Effector memory CD8-positive, alpha-beta T cell (primary cell): ENCODE data around the gene GLDN.

Experiments
- ATAC-seq: fragments of 150-1000 bp; cut with Tn5 transposase; replicated peaks from 2 replicates; pipeline ENCODE4 v1.10.0; 2021; ENCODE audit warnings: mild to moderate bottlenecking, moderate library complexity
- DNase-seq, 3 experiments: peaks; one replicate each; pipeline ENCODE4 v3.0.0; 2021
- H3K27ac Mint-ChIP-seq, 2 donors: one replicate each; pipeline ENCODE4 v1.8.0; 2022; ENCODE audit warnings: mild to moderate bottlenecking in 2 of 2, mixed read lengths in 2 of 2, moderate library complexity in 2 of 2
- H3K27me3 Mint-ChIP-seq, 2 donors: one replicate each; pipeline ENCODE4 v1.8.0; 2022; ENCODE audit warnings: mixed read lengths in 2 of 2
- H3K36me3 Mint-ChIP-seq: one replicate; pipeline ENCODE4 v1.8.0; 2022; ENCODE audit warnings: mild to moderate bottlenecking, moderate library complexity, mixed read lengths; ENCODE audit not compliant: insufficient read depth
- H3K4me1 Mint-ChIP-seq, 2 donors: one replicate each; pipeline ENCODE4 v1.8.0; 2022; ENCODE audit warnings: low read depth in 2 of 2, mixed read lengths in 2 of 2
- H3K4me3 Mint-ChIP-seq, 2 donors: one replicate each; pipeline ENCODE4 v1.8.0; 2022; ENCODE audit warnings: mild to moderate bottlenecking in 2 of 2, mixed read lengths in 2 of 2, moderate library complexity in 2 of 2
- H3K9me3 Mint-ChIP-seq, 2 donors: one replicate each; pipeline ENCODE4 v1.8.0; 2022; ENCODE audit warnings: mixed read lengths in 2 of 2
- total RNA-seq, 9 experiments: gene quantifications; one replicate each; lab custom pipeline; 2026; lab: John Stamatoyannopoulos, UW

Gene GLDN
- 0 to 0.33 (median 0) reads per million in 9 experiments for total RNA-seq

GRCh38 chr15:51341366-51342226 lies at the start of gene GLDN:
GLDN (plus strand) TSS chr15:51341655; CDS start chr15:51341685, 30 bp downstream.
- H3K36me3 Mint-ChIP-seq = no peaks in the 10 kb centered on the region
- ATAC-seq = no peak
- H3K27ac Mint-ChIP-seq = no peak within 1 kb of the TSS
- H3K9me3 Mint-ChIP-seq = no peaks in the 10 kb centered on the region
- H3K27me3 Mint-ChIP-seq = peaks cover 0 to 46% of the 10 kb centered on the region in 2 donors
- H3K4me1 Mint-ChIP-seq = no peaks in the 10 kb centered on the region
- no peak within 1 kb of the TSS for H3K4me3 Mint-ChIP-seq
- DNase-seq = no peak

- Mint-ChIP-seq H3K4me1 (no peaks in the 10 kb centered on the region), H3K36me3 (no peaks in the 10 kb centered on the region), H3K4me3 (no peak overlapping the region), H3K9me3 (peaks cover 0 to 2% of the 10 kb centered on the region in 2 donors), H3K27me3 (peaks cover 23 to 32% of the 10 kb centered on the region in 2 donors), H3K27ac (no peak overlapping the region)
- DNase-seq (no peak), ATAC-seq (no peak)
These were observed 42.8 kb upstream of the GLDN start for GRCh38 chr15:51298620-51299019.

DNA sequence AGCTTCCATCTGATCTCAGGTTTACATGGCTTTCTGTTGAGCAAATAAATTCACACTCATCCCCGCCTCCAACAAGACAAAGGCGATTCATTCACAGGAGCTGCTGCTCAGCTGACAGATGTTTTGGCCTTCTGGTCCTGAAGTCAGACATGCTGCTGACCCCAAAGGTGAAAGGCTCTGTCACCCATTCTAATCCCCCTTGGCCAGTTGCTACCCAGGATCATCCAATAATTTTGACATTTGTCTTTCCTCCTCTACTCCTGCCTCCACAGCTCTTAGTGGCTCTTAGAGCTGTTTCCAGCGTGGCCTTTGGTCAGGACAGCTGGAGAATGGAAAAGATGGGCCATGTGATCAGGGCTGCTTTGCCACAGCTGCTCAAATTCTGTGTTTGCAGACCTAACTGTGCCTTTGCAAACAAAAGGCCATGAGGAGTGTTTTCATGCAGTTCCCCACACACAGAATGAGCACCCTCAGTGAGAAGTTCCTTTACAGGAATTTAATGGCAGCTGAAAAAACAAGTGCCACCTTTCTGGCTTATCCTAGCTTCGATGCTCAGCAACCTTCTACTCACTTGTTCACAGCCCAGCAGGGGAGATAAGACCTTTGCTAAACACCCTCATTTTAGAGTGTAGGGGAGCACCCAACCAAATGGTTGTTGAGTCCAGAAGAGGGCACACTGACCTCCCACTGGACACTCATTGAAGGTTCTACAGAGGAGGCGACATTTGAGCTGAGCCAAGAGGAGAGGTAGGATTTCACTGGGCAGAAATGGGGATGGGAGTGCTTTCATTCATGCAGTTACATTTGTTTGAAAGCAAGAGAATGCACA lies 42.1 kb upstream of the GLDN start:
- H3K27ac Mint-ChIP-seq = no peak overlapping the region
- DNase-seq (no peak), ATAC-seq (no peak)
- peaks cover 26 to 32% of the 10 kb centered on the region in 2 donors for H3K27me3 Mint-ChIP-seq
- H3K4me3 Mint-ChIP-seq = no peak overlapping the region
- no peaks in the 10 kb centered on the region for H3K4me1 Mint-ChIP-seq
- no peaks in the 10 kb centered on the region for H3K9me3 Mint-ChIP-seq
- no peaks in the 10 kb centered on the region for H3K36me3 Mint-ChIP-seq

GRCh38 chr15:51302480-51302879 lies 39.0 kb upstream of the GLDN start:
- DNase-seq (no peak), ATAC-seq (no peak)
- peaks cover 24 to 42% of the 10 kb centered on the region in 2 donors for H3K27me3 Mint-ChIP-seq
- H3K9me3 Mint-ChIP-seq = no peaks in the 10 kb centered on the region
- H3K27ac Mint-ChIP-seq = no peak overlapping the region
- H3K4me1 Mint-ChIP-seq = no peaks in the 10 kb centered on the region
- H3K36me3 Mint-ChIP-seq = no peaks in the 10 kb centered on the region
- H3K4me3 Mint-ChIP-seq = no peak overlapping the region

DNA sequence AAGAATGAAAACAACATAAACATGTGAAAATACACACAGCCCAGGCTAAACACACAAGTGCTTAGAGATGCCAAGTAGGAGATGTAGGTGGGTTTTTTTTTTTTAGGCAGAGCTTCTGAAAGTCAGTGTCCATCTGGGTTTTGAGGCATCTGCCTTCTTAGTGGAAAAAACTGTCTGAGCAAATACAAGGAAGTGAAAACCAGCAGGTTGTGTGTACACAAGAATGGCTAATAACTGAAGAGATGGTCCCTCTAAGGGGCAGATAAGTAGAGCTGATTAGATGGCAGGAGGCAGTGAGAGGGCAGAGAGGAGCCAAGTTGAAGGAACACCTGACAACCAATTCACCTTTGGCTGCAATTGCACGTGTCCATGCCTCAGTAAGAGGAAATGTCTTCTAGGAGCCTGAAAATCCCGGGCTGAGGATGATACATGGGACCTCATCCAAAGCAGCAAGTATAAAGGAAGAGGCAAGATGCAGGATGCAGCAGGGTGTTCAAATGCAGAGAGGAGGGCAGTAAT lies 37.9 kb upstream of the GLDN start:
- Mint-ChIP-seq H3K4me3 (no peak overlapping the region), H3K27me3 (peaks cover 24 to 47% of the 10 kb centered on the region in 2 donors), H3K9me3 (no peaks in the 10 kb centered on the region), H3K27ac (no peak overlapping the region), H3K36me3 (no peaks in the 10 kb centered on the region), H3K4me1 (no peaks in the 10 kb centered on the region)
- DNase-seq (no peak), ATAC-seq (no peak)

- Mint-ChIP-seq H3K27ac (no peak overlapping the region), H3K9me3 (no peaks in the 10 kb centered on the region), H3K36me3 (no peaks in the 10 kb centered on the region), H3K27me3 (peaks cover 14 to 33% of the 10 kb centered on the region in 2 donors), H3K4me1 (no peaks in the 10 kb centered on the region), H3K4me3 (no peak overlapping the region)
- no peak for ATAC-seq
- no peak for DNase-seq
These were observed 34.1 kb upstream of the GLDN start for GRCh38 chr15:51307325-51307724.

GRCh38 chr15:51307811-51308210 lies 33.6 kb upstream of the GLDN start:
- DNase-seq (no peak), ATAC-seq (no peak)
- no peaks in the 10 kb centered on the region for H3K9me3 Mint-ChIP-seq
- no peak overlapping the region for H3K27ac Mint-ChIP-seq
- H3K27me3 Mint-ChIP-seq = peaks cover 18 to 33% of the 10 kb centered on the region in 2 donors
- no peaks in the 10 kb centered on the region for H3K36me3 Mint-ChIP-seq
- H3K4me3 Mint-ChIP-seq = no peak overlapping the region
- H3K4me1 Mint-ChIP-seq = no peaks in the 10 kb centered on the region

DNA sequence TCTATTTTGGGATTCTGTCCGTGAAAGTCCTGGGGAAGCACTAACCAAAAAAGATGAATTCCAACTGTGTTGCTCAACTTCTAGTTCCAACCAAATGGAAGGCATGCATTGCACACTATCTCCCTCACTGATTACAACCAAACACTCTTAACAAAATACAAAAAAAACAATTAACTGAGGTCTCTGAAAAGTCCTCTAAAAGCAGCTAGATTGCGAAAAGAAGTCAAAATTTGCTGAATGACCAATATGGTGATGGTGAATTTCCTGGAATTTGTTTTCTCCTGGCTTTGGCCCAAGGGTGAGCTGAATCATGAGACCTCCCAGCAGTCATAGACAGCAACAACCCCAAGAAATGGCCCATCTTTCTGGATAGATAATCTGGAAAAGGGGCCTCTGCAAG lies 31.4 kb upstream of the GLDN start:
- no peak overlapping the region for H3K27ac Mint-ChIP-seq
- H3K9me3 Mint-ChIP-seq = no peaks in the 10 kb centered on the region
- ATAC-seq (no peak), DNase-seq (no peak)
- H3K36me3 Mint-ChIP-seq = no peaks in the 10 kb centered on the region
- no peaks in the 10 kb centered on the region for H3K4me1 Mint-ChIP-seq
- H3K4me3 Mint-ChIP-seq = no peak overlapping the region
- H3K27me3 Mint-ChIP-seq = peaks cover 9 to 29% of the 10 kb centered on the region in 2 donors

DNA sequence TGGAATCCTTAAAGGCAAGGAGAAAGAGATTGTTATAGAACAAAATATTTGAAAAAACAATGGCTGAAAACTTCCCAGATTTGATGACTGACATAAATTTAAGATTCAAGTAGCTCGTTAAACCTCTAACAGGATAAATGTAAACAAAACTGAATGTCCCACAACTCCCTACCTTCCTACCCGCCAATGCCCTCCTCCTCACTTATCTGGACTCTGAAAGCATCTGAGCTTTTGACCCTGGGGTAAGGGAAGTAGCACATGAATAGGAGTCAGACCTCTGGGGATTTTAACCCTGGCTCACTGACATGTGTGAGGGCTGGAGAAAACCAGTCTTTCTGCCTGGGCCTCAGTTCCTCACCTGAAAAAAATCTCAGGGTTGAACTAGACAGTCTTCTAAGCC lies 29.9 kb upstream of the GLDN start:
- Mint-ChIP-seq H3K4me1 (no peaks in the 10 kb centered on the region), H3K4me3 (no peak overlapping the region), H3K36me3 (no peaks in the 10 kb centered on the region), H3K9me3 (no peaks in the 10 kb centered on the region), H3K27ac (no peak overlapping the region), H3K27me3 (peaks cover 6 to 22% of the 10 kb centered on the region in 2 donors)
- DNase-seq (no peak), ATAC-seq (no peak)

DNA sequence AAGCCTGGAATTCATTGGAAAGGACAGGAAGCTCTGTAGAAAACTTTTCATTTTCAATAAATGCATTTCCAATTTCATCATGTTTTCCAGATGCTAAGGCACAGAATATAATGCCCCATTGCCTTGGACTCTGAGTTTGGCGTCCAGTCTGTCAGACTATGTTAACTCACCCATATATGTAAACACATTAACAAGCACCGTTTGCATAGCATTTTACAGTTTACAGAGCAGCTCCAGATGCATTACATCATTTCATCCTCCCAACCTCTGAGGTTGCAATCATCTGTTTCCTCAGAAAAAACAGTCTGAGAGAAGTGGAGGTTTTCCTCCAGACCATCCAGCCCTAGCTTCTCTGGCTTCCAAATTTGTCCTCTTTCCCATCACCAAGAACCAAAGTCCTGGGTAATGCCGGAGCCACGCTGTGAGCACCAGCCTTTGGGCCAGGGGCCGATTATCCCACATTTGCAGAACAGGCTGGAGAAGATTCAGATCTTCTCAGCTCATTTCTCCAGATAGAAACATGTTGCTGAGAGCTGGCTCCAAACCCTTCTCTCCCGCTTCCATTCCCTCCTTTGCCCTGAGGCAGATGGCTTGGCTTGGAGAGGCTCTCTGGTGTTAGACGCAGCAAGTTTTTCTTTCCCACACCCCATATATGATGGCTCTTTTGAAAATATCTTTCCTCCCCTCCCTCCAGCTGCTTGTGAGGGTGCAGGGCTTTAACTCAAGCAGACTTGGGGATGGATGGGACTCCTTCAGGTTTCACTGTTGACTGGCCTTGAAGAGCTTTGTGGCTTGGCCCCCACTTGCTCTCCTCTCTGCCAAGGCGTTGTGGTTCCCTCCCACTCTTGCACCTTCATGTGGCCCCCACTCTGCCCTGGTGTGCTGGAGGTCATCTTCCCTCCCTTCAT lies 29.0 kb upstream of the GLDN start:
- H3K27ac Mint-ChIP-seq = no peak overlapping the region
- H3K4me1 Mint-ChIP-seq = no peaks in the 10 kb centered on the region
- no peak for DNase-seq
- ATAC-seq = no peak
- H3K36me3 Mint-ChIP-seq = no peaks in the 10 kb centered on the region
- H3K4me3 Mint-ChIP-seq = no peak overlapping the region
- peaks cover 6 to 22% of the 10 kb centered on the region in 2 donors for H3K27me3 Mint-ChIP-seq
- H3K9me3 Mint-ChIP-seq = no peaks in the 10 kb centered on the region

GRCh38 chr15:51313074-51313393 lies 28.4 kb upstream of the GLDN start:
- Mint-ChIP-seq H3K4me1 (no peaks in the 10 kb centered on the region), H3K27ac (no peak overlapping the region), H3K27me3 (peaks cover 6 to 21% of the 10 kb centered on the region in 2 donors), H3K36me3 (no peaks in the 10 kb centered on the region), H3K4me3 (no peak overlapping the region), H3K9me3 (no peaks in the 10 kb centered on the region)
- no peak for ATAC-seq
- no peak for DNase-seq

DNA sequence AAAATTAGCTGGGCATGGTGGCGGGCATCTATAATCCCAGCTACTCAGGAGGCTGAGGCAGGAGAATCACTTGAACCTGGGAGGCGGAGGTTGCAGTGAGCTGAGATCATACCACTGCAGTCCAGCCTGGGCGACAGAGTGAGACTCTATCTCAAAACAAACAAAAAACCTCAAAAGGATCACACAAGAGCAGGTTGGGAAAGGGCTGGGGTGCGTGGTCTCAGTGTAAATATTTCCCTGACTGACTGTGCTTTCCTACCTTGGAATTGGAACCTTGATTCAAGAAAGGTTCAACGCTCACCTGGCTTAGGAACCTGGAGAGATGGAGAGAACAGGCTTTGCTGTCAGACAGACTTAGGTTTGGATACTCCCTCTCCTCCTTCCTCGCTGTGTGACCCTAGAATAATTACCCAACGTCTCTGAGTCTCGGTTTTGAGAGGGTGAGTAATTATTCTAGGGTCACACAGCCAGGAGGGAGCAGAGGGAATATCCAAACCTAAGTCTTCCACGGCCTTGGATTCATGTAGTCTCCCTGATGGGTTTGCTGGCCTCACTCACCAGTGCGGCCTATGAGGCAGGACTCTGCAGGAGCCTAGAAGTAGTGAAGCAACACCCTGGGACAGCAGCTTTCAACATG lies 27.7 kb upstream of the GLDN start:
- Mint-ChIP-seq H3K27ac (no peak overlapping the region), H3K27me3 (peaks cover 6 to 16% of the 10 kb centered on the region in 2 donors), H3K4me1 (no peaks in the 10 kb centered on the region), H3K4me3 (no peak overlapping the region), H3K36me3 (no peaks in the 10 kb centered on the region), H3K9me3 (no peaks in the 10 kb centered on the region)
- no peak for DNase-seq
- no peak for ATAC-seq
